ENCODE measurements around the gene TMEM203.

- TF ChIP-seq, protein P1, sequence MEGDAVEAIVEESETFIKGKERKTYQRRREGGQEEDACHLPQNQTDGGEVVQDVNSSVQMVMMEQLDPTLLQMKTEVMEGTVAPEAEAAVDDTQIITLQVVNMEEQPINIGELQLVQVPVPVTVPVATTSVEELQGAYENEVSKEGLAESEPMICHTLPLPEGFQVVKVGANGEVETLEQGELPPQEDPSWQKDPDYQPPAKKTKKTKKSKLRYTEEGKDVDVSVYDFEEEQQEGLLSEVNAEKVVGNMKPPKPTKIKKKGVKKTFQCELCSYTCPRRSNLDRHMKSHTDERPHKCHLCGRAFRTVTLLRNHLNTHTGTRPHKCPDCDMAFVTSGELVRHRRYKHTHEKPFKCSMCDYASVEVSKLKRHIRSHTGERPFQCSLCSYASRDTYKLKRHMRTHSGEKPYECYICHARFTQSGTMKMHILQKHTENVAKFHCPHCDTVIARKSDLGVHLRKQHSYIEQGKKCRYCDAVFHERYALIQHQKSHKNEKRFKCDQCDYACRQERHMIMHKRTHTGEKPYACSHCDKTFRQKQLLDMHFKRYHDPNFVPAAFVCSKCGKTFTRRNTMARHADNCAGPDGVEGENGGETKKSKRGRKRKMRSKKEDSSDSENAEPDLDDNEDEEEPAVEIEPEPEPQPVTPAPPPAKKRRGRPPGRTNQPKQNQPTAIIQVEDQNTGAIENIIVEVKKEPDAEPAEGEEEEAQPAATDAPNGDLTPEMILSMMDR (IDR thresholded peaks at IDR 0.05 in 4 of 5, conservative IDR thresholded peaks at IDR 0.05 in 1 of 5) = no peak
- TF ChIP-seq POLR2A (IDR thresholded peaks at IDR 0.05) = no peak
These were observed 7.1 kb upstream of the TMEM203 start for GRCh38 chr9:137212520-137212919.

All from gastrocnemius medialis (tissue), 4 donors.